Measurements from ENCODE around the gene EPHA6.

DNA sequence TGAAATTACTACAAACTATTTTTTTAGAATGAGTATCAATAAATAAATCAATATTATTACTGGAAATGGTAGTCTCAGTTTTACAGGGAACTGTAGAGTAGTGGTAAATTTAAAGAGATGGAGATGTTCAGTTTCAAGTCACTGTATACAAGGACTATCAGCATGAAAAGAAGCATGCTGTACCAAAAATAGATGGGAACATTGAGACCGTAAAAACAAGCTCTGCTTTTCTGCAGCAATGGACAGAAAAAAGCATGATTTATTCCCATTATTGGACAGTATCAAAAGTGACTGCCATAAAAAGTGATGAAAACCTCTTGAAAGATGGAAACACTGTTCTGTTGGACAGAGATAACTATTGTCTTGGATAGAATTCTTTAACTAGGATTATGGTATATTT lies 187.2 kb downstream of the EPHA6 start:
- TF ChIP-seq JUN (IDR thresholded peaks at IDR 0.05; ENCODE audit: borderline replicate concordance, low read depth, low read length) = no peak
- no peak for TF ChIP-seq JUN (CRISPR knock-in tag; IDR thresholded peaks at IDR 0.05; ENCODE audit: borderline replicate concordance)
- TF ChIP-seq, protein P1, sequence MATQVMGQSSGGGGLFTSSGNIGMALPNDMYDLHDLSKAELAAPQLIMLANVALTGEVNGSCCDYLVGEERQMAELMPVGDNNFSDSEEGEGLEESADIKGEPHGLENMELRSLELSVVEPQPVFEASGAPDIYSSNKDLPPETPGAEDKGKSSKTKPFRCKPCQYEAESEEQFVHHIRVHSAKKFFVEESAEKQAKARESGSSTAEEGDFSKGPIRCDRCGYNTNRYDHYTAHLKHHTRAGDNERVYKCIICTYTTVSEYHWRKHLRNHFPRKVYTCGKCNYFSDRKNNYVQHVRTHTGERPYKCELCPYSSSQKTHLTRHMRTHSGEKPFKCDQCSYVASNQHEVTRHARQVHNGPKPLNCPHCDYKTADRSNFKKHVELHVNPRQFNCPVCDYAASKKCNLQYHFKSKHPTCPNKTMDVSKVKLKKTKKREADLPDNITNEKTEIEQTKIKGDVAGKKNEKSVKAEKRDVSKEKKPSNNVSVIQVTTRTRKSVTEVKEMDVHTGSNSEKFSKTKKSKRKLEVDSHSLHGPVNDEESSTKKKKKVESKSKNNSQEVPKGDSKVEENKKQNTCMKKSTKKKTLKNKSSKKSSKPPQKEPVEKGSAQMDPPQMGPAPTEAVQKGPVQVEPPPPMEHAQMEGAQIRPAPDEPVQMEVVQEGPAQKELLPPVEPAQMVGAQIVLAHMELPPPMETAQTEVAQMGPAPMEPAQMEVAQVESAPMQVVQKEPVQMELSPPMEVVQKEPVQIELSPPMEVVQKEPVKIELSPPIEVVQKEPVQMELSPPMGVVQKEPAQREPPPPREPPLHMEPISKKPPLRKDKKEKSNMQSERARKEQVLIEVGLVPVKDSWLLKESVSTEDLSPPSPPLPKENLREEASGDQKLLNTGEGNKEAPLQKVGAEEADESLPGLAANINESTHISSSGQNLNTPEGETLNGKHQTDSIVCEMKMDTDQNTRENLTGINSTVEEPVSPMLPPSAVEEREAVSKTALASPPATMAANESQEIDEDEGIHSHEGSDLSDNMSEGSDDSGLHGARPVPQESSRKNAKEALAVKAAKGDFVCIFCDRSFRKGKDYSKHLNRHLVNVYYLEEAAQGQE (IDR thresholded peaks at IDR 0.05; ENCODE audit: borderline replicate concordance) = no peak
- TF ChIP-seq, protein P1 (CRISPR knock-in tag; IDR thresholded peaks at IDR 0.05; ENCODE audit: low read depth) = no peak
- no peak for TF ChIP-seq PYGO2 (tag; IDR thresholded peaks at IDR 0.05)

Data from K562 (cell line).